ENCODE measurements around the gene DPP6. TPM values are rescaled to one million over a fixed set of nuclear protein-coding genes. Genes with fewer than 3 reads are reported as not detected.

DPP6 gene
- total and polyA plus RNA-seq, 2 experiments from 2014 or later, result not detected

DNA sequence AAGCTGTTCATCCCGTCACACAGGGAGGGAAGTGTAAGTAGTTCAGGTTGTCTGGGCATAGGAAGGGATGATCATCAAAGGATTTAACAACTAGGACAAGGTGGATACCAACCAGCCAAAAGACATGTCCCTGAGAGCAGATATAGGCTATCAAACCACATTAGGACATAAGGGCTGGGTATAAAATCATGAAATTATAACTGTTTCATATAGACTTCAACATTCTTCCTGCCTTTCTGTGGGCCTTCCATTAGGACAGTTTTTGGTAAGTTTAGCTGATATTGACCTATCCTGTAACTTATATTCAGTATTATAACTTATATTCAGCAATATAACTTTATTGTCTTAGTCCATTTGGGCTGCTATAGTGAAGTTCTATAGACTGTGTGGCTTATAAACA lies 759.8 kb downstream of the DPP6 start:
- Mint-ChIP-seq H3K9me3 (peaks cover 15% of the 10 kb centered on the region), H3K4me1 (no peaks in the 10 kb centered on the region), H3K27ac (no peak overlapping the region), H3K4me3 (no peak overlapping the region), H3K27me3 (ENCODE audit: insufficient read depth, low read depth, poor library complexity) (no peaks in the 10 kb centered on the region), H3K36me3 (ENCODE audit: low read depth) (peaks cover 5% of the 10 kb centered on the region; the same call in 1 of the 3 replicates)
- Histone ChIP-seq H3K4me3 (no peak overlapping the region), H4K20me1 (replicated peaks; ENCODE audit: insufficient read depth) (no peaks in the 10 kb centered on the region), H2AFZ (no peak overlapping the region), H3K4me2 (no peak overlapping the region), H3K36me3 (ENCODE audit: insufficient read depth) (no peaks in the 10 kb centered on the region; the same call in 1 of the 2 replicates), H3K9me2 (ENCODE audit: insufficient read depth) (no peaks in the 10 kb centered on the region), H3F3A (replicated peaks; ENCODE audit: low read depth) (no peaks in the 10 kb centered on the region), H3K4me1 (ENCODE audit: insufficient read depth) (no peaks in the 10 kb centered on the region), H3K27ac (ENCODE audit: low read depth) (no peak overlapping the region), H3K79me2 (replicated peaks; ENCODE audit: insufficient read depth) (no peaks in the 10 kb centered on the region), H3K27me3 (ENCODE audit: insufficient read depth) (no peaks in the 10 kb centered on the region)
- DNase-seq (ENCODE audit: low spot score) (no peak), ATAC-seq (no peak)
- TF ChIP-seq, protein P1, sequence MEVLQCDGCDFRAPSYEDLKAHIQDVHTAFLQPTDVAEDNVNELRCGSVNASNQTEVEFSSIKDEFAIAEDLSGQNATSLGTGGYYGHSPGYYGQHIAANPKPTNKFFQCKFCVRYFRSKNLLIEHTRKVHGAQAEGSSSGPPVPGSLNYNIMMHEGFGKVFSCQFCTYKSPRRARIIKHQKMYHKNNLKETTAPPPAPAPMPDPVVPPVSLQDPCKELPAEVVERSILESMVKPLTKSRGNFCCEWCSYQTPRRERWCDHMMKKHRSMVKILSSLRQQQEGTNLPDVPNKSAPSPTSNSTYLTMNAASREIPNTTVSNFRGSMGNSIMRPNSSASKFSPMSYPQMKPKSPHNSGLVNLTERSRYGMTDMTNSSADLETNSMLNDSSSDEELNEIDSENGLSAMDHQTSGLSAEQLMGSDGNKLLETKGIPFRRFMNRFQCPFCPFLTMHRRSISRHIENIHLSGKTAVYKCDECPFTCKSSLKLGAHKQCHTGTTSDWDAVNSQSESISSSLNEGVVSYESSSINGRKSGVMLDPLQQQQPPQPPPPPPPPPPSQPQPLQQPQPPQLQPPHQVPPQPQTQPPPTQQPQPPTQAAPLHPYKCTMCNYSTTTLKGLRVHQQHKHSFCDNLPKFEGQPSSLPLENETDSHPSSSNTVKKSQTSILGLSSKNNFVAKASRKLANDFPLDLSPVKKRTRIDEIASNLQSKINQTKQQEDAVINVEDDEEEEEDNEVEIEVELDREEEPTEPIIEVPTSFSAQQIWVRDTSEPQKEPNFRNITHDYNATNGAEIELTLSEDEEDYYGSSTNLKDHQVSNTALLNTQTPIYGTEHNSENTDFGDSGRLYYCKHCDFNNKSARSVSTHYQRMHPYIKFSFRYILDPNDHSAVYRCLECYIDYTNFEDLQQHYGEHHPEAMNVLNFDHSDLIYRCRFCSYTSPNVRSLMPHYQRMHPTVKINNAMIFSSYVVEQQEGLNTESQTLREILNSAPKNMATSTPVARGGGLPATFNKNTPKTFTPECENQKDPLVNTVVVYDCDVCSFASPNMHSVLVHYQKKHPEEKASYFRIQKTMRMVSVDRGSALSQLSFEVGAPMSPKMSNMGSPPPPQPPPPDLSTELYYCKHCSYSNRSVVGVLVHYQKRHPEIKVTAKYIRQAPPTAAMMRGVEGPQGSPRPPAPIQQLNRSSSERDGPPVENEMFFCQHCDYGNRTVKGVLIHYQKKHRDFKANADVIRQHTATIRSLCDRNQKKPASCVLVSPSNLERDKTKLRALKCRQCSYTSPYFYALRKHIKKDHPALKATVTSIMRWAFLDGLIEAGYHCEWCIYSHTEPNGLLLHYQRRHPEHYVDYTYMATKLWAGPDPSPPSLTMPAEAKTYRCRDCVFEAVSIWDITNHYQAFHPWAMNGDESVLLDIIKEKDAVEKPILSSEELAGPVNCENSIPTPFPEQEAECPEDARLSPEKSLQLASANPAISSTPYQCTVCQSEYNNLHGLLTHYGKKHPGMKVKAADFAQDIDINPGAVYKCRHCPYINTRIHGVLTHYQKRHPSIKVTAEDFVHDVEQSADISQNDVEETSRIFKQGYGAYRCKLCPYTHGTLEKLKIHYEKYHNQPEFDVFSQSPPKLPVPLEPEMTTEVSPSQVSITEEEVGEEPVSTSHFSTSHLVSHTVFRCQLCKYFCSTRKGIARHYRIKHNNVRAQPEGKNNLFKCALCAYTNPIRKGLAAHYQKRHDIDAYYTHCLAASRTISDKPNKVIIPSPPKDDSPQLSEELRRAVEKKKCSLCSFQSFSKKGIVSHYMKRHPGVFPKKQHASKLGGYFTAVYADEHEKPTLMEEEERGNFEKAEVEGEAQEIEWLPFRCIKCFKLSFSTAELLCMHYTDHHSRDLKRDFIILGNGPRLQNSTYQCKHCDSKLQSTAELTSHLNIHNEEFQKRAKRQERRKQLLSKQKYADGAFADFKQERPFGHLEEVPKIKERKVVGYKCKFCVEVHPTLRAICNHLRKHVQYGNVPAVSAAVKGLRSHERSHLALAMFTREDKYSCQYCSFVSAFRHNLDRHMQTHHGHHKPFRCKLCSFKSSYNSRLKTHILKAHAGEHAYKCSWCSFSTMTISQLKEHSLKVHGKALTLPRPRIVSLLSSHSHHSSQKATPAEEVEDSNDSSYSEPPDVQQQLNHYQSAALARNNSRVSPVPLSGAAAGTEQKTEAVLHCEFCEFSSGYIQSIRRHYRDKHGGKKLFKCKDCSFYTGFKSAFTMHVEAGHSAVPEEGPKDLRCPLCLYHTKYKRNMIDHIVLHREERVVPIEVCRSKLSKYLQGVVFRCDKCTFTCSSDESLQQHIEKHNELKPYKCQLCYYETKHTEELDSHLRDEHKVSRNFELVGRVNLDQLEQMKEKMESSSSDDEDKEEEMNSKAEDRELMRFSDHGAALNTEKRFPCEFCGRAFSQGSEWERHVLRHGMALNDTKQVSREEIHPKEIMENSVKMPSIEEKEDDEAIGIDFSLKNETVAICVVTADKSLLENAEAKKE (CRISPR knock-in tag; IDR thresholded peaks at IDR 0.05), result no peak
- TF ChIP-seq NANOG (IDR thresholded peaks at IDR 0.05; ENCODE audit: borderline replicate concordance) (no peak), ZNF331 (CRISPR knock-in tag; IDR thresholded peaks at IDR 0.05; ENCODE audit: low read depth) (no peak), EZH2 (IDR thresholded peaks at IDR 0.05; ENCODE audit: low read depth, unreplicated experiment) (no peak), EZH2phosphoT487 (IDR thresholded peaks at IDR 0.05; ENCODE audit: unreplicated experiment) (no peak), JUNB (IDR thresholded peaks at IDR 0.05; ENCODE audit: unreplicated experiment) (no peak), STAT1 (IDR thresholded peaks at IDR 0.05; ENCODE audit: unreplicated experiment) (no peak), ZNF114 (CRISPR knock-in tag; IDR thresholded peaks at IDR 0.05) (no peak), POLR2AphosphoS5 (IDR thresholded peaks at IDR 0.05; ENCODE audit: low read depth) (no peak)
- TF ChIP-seq, protein P2, sequence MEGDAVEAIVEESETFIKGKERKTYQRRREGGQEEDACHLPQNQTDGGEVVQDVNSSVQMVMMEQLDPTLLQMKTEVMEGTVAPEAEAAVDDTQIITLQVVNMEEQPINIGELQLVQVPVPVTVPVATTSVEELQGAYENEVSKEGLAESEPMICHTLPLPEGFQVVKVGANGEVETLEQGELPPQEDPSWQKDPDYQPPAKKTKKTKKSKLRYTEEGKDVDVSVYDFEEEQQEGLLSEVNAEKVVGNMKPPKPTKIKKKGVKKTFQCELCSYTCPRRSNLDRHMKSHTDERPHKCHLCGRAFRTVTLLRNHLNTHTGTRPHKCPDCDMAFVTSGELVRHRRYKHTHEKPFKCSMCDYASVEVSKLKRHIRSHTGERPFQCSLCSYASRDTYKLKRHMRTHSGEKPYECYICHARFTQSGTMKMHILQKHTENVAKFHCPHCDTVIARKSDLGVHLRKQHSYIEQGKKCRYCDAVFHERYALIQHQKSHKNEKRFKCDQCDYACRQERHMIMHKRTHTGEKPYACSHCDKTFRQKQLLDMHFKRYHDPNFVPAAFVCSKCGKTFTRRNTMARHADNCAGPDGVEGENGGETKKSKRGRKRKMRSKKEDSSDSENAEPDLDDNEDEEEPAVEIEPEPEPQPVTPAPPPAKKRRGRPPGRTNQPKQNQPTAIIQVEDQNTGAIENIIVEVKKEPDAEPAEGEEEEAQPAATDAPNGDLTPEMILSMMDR (conservative IDR thresholded peaks at IDR 0.05; ENCODE audit: low read depth in 2 of 2), result no peak
- TF ChIP-seq, protein P3, sequence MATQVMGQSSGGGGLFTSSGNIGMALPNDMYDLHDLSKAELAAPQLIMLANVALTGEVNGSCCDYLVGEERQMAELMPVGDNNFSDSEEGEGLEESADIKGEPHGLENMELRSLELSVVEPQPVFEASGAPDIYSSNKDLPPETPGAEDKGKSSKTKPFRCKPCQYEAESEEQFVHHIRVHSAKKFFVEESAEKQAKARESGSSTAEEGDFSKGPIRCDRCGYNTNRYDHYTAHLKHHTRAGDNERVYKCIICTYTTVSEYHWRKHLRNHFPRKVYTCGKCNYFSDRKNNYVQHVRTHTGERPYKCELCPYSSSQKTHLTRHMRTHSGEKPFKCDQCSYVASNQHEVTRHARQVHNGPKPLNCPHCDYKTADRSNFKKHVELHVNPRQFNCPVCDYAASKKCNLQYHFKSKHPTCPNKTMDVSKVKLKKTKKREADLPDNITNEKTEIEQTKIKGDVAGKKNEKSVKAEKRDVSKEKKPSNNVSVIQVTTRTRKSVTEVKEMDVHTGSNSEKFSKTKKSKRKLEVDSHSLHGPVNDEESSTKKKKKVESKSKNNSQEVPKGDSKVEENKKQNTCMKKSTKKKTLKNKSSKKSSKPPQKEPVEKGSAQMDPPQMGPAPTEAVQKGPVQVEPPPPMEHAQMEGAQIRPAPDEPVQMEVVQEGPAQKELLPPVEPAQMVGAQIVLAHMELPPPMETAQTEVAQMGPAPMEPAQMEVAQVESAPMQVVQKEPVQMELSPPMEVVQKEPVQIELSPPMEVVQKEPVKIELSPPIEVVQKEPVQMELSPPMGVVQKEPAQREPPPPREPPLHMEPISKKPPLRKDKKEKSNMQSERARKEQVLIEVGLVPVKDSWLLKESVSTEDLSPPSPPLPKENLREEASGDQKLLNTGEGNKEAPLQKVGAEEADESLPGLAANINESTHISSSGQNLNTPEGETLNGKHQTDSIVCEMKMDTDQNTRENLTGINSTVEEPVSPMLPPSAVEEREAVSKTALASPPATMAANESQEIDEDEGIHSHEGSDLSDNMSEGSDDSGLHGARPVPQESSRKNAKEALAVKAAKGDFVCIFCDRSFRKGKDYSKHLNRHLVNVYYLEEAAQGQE (IDR thresholded peaks at IDR 0.05; ENCODE audit: unreplicated experiment), result no peak
